Transverse colon (tissue), 4 donors: ENCODE measurements around the gene GRIN3B.

Source experiments
- CTCF ChIP-seq, 5 experiments: fragments of 200-600 bp in 3 of 5; fragments of 450-650 bp in 2 of 5; sonication (generic) in 3 of 5; IDR thresholded peaks; 1 replicate in 2 of 5; 2 replicates in 3 of 5; pipeline ENCODE4 v1.5.1; 2016 to 2017; ENCODE audit warnings: antibody characterized with exemption in 5 of 5, inconsistent platforms in 3 of 5, mild to moderate bottlenecking in 2 of 5, moderate library complexity in 1 of 5
- EP300 ChIP-seq: sonication (generic); formaldehyde crosslinking; IDR thresholded peaks from one replicate; pipeline ENCODE4 v1.6.1; 2017; ENCODE audit warnings: antibody characterized with exemption, low read depth
- POLR2AphosphoS5 ChIP-seq, 3 donors: sonication (generic); formaldehyde crosslinking; IDR thresholded peaks; one replicate each; pipeline ENCODE4 v1.6.1; 2016; ENCODE audit warnings: antibody characterized with exemption in 3 of 3

- TF ChIP-seq CTCF (IDR thresholded peaks at IDR 0.05) (no peak), EP300 (no peak), POLR2AphosphoS5 (IDR thresholded peaks at IDR 0.05) (no peak)
Observed at GRCh38 chr19:991932-992669, 8.1 kb upstream of the GRIN3B start.
